SK-N-MC (cell line): ENCODE data around the gene IL1RN.

Source experiments
- EZH2 ChIP-seq: fragments of 200-600 bp; sonication (generic); IDR thresholded peaks from one replicate; pipeline ENCODE4 v1.6.1; 2017; ENCODE audit warnings: antibody characterized with exemption
- FOXP2 ChIP-seq: optimal IDR thresholded peaks from 2 replicates; pipeline ENCODE3; 2011; ENCODE audit warnings: mild to moderate bottlenecking, moderate library complexity; ENCODE audit not compliant: insufficient read depth; ENCODE audit errors: extremely low read length, control extremely low read depth
- POLR2AphosphoS5 ChIP-seq: IDR thresholded peaks from 2 replicates; pipeline ENCODE4 v1.6.1; 2012; ENCODE audit warnings: mild to moderate bottlenecking, low read depth, low read length, borderline replicate concordance

DNA sequence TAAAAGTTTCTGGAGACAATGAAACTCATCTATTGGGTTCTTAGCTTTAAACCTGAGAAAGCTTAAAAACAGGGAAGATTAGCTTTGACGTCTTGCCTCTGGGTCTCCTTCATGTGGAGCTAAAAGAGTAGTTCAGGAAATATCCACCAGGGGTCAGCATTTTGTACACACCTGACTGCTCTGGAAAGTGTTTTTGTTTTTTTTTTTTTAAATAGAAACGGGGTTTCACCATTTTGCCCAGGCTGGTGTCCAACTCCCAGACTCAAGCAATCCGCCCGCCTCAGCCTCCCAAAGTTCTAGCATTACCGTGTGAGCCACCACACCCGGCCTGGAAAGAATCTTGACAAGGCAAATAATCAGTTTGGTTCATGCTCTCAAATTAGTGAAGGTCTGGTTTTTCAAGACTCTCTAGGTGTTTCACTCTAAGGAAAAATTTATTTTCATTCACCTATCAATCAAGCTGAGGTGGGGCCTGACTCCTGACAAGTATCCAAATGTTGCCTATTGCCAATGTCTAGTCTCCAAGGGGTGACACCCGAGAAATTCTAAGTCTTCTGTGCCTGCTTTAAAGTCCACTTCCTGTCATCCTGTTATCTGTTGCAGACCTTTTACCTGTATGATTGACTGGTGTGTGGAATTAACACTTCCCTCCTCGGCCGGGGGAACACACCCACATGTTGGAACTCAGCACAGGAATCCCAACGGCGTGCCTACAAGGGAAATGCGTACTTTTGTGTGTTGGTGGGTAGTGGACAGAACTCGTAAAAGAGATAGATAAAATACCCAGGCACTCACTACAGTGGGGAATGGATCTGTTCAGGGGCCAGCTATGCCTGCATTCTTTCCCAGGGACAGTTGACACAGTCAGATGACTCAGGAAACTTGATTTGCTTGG is 11.3 kb downstream of the IL1RN start:
- TF ChIP-seq EZH2 (no peak), POLR2AphosphoS5 (no peak), FOXP2 (no peak)
